NCI-H2107 treated with DMSO at 0.1 percent for 48 hours (cell line): ENCODE data around the gene ARSK.
"Not testable (repeated sequence)": the region's sequence is repeated elsewhere in the genome, so short reads cannot be mapped to it uniquely, and the experiment has no call there.

Experiments
- DNase-seq: peaks from one replicate; lab custom pipeline; 2025; ENCODE audit not compliant: unreplicated experiment; lab: John Stamatoyannopoulos, UW

Gene ARSK

GRCh38 chr5:95620030-95620869 lies 65.3 kb downstream of the ARSK start, which contains the start of gene GPR150:
TSS of gene GPR150 (plus strand) at chr5:95620087. CDS start at chr5:95620276, 189 bp downstream.
- DNase-seq, result no peak

DNA sequence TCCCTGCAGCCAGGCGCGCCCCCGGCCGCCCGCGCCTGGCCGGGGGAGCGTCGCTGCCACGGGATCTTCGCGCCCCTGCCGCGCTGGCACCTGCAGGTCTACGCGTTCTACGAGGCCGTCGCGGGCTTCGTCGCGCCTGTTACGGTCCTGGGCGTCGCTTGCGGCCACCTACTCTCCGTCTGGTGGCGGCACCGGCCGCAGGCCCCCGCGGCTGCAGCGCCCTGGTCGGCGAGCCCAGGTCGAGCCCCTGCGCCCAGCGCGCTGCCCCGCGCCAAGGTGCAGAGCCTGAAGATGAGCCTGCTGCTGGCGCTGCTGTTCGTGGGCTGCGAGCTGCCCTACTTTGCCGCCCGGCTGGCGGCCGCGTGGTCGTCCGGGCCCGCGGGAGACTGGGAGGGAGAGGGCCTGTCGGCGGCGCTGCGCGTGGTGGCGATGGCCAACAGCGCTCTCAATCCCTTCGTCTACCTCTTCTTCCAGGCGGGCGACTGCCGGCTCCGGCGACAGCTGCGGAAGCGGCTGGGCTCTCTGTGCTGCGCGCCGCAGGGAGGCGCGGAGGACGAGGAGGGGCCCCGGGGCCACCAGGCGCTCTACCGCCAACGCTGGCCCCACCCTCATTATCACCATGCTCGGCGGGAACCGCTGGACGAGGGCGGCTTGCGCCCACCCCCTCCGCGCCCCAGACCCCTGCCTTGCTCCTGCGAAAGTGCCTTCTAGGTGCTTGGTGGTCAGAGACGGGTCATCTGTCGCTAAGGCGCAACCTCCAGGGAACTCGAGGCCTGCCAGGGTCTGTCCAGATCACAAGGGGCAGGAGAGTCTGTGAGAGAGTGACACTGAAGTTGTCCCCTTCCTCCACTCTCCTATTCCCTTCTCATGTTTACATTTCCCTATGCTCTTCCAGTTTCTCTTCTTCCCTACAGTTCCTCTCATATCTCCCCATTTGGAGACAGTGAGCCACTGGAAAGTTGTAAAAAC lies 66.3 kb downstream of the ARSK start:
- DNase-seq, result no peak

GRCh38 chr5:95621839-95622629 lies 67.1 kb downstream of the ARSK start:
- no peak for DNase-seq

DNA sequence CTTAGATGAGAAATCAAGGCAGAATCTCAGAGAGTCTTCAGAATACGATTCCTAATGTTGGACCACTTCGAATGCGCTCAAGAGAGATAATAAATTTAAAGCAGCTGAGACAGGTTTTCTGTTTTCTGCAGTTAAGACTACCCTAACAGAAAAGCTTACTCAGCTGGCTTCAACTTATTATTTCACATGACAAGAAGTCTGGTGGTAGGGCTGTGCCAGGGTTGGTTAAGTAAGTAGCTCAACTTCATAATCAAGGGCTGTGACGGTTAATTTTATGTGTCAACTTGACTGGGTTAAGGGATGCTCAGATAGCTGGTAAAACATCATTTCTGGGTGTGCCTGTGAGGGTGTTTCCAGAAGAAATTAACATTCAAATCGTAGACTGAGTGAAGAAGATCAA lies 68.8 kb downstream of the ARSK start:
- DNase-seq, result no peak

DNA sequence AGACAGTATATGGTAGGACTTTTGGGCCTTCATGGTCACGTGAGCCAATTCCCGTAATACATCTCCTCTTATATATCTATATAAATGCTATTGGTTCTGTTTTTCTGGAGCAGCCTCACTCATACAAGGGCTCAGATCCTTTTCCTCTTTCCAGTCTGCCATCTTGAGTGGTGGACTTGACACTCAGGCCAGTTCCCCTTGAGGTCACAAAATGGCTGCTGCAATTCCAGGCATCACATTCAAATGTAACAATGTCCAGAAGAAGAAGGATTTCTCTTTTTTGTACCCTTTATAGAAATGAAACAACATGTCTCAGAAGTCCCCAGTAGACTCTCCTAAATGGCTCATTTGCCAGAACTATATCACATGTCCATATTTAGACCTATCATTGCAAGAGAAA lies 69.5 kb downstream of the ARSK start:
- DNase-seq, result no peak

DNA sequence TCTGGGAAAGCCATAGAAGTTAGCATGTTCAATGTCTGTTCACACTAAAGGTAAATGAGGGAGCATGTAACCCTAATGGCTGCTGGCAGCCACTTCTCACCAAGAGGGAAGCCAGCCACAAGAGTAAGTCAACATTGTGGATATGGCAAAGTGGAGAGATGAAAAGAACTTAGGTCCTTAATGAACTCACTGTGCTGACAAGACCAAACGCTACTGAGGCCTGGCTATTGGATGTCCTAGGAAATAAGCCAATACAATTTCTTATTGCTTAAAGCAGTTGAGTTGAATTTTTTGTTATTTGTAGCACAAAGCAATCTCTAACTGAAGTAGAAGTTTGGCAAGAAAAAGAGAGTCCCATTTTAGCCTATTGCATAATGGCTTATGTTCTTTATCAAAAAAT lies 71.8 kb downstream of the ARSK start:
- DNase-seq, result no peak

GRCh38 chr5:95627971-95628810 lies 73.3 kb downstream of the ARSK start:
- DNase-seq, result no peak

GRCh38 chr5:95628933-95629332 lies 74.0 kb downstream of the ARSK start:
- no peak for DNase-seq

- DNase-seq, result no peak
Observed at GRCh38 chr5:95630394-95630917, 75.6 kb downstream of the ARSK start.

- no peak for DNase-seq
Observed at GRCh38 chr5:95631255-95631958, 76.5 kb downstream of the ARSK start.

DNA sequence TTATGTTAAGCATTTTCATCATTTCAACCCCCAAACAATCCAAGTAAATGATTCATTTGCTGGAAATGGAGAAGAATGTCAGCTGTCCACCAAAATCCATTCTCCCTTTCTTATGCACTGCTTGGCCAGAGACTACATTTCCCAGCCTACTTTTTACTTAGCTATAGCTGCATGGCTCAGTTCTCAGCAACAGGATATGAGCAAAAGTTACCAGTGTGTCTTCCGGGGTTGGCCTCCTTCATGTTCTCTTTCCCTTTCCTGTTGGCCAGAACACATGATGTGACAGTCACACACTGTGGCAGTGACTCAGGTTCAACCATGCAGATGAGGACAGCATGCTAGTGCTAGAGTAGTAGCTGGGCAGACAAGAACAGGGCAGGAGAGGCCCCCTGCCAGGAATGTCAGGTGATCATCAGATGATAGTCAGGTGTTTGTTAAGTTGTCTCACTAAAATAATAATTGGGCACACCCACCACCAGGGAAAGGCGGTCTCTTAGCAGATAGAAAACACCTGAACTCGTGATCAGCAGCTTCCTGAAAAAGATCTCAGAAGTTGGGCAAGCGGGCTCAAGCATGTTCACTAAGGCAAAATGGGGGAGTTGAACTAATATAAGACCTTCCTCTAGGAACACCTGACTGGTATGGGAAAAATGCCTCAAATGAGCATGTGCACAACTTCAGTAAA lies 77.2 kb downstream of the ARSK start:
- DNase-seq, result no peak

GRCh38 chr5:95632942-95633341 lies 78.0 kb downstream of the ARSK start:
- not testable (repeated sequence) for DNase-seq

- DNase-seq, result no peak
Observed at GRCh38 chr5:95633671-95634070, 78.8 kb downstream of the ARSK start.

DNA sequence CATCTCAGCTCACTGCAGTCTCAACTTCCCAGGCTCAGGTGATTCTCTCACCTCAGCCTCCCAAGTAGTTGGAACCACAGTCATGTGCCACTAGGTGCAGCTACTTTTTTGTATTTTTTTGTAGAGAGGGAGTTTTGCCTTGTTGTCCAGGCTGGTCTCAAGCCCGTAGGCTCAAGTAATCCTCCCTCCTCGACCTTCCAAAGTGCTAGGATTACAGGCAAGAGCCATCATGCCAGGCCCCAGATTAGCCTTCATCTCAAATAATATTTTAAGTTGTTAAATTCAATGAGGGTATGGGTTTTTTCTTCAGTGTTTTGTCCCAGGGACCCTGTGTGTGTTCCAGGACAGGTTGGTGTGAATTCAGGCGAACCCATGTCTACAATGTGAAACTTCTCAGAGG lies 79.2 kb downstream of the ARSK start:
- DNase-seq, result no peak

DNA sequence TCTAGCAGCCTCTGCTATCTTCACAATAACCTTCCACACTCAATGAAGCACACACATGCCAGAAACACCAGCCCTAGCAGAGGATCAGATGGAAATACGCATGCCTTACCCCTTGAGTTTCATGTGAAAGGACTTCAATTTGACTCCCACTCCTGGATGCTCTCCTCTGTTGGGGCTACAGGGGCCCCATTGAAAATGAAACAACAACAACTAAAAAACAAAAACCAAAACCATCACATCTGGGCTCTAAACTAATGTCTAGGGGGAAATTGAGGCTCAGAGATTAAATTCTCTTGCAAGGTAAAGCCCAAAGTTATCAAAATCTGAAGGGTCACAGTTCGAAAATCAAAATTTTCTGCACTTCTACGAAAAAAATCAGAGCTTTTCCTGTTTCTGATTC lies 83.7 kb downstream of the ARSK start:
- DNase-seq, result no peak

GRCh38 chr5:95641741-95642220 lies 86.9 kb downstream of the ARSK start:
- DNase-seq, result no peak

- DNase-seq, result no peak
Observed at GRCh38 chr5:95643152-95643551, 88.3 kb downstream of the ARSK start.

GRCh38 chr5:95644351-95645042 lies 89.6 kb downstream of the ARSK start:
- DNase-seq, result peak; percentile 57
